ENCODE data around the gene PCDHGA3.
"Not testable (repeated sequence)": the region's sequence is repeated elsewhere in the genome, so short reads cannot be mapped to it uniquely, and the experiment has no call there.

PCDHGA3 gene

GRCh38 chr5:141346017-141346416 lies 2.4 kb downstream of the PCDHGA3 start:
- in situ Hi-C loops (cut with MboI; ENCODE audit: low sequenced_read_pairs): not testable (repeated sequence)

GRCh38 chr5:141349917-141350619 lies 6.4 kb downstream of the PCDHGA3 start, which contains the start of gene PCDHGB1:
Gene PCDHGB1, plus strand, starts transcription at chr5:141350099. Its CDS starts 162 bp downstream, at chr5:141350261.
- in situ Hi-C loops (cut with MboI; ENCODE audit: low sequenced_read_pairs): no loop called here

GRCh38 chr5:141351591-141351990 lies 8.0 kb downstream of the PCDHGA3 start:
- in situ Hi-C loops (cut with MboI; ENCODE audit: low sequenced_read_pairs): no loop called here

GRCh38 chr5:141354900-141355469 lies 11.4 kb downstream of the PCDHGA3 start, which contains the start of gene PCDHGA4:
Gene PCDHGA4, plus strand, starts transcription at chr5:141355021. Its CDS starts 87 bp downstream, at chr5:141355108.
- in situ Hi-C loops (cut with MboI; ENCODE audit: low sequenced_read_pairs): no loop called here

DNA sequence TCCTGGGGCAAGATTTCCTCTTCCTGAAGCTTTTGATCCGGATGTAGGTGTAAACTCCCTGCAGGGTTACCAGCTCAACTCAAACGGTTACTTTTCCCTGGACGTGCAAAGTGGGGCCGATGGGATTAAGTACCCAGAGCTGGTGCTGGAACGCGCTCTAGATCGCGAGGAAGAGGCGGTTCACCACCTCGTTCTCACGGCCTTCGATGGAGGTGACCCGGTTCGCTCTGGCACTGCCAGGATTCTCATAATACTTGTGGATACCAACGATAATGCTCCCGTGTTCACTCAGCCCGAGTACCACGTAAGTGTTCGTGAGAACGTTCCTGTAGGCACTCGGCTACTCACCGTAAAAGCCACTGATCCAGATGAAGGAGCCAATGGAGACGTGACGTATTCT lies 12.0 kb downstream of the PCDHGA3 start:
- in situ Hi-C loops (cut with MboI; ENCODE audit: low sequenced_read_pairs): no loop called here

DNA sequence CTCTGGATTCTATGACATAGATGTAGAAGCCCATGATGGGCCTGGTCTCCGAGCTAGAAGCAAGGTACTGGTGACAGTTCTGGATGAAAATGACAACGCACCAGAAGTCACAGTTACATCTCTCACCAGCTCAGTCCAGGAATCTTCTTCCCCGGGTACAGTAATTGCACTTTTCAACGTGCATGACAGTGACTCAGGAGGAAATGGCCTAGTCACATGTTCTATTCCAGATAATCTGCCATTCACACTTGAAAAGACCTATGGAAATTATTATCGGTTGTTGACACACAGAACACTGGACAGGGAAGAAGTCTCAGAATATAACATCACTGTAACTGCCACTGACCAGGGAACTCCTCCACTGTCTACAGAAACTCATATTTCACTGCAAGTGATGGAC lies 12.5 kb downstream of the PCDHGA3 start:
- in situ Hi-C loops (cut with MboI; ENCODE audit: low sequenced_read_pairs): no loop called here

DNA sequence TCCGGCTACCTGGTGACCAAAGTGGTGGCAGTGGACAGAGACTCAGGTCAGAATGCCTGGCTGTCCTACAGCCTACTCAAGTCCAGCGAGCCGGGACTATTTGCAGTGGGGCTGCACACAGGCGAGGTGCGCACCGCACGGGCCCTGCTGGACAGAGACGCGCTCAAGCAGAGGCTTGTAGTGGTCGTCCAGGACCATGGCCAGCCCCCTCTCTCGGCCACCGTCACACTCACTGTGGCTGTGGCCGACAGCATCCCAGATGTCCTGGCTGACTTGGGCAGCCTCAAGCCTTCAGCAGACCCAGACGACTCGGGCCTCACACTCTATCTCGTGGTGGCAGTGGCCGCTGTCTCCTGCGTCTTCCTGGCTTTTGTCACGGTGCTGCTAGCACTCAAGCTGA lies 13.3 kb downstream of the PCDHGA3 start:
- in situ Hi-C loops (cut with MboI; ENCODE audit: low sequenced_read_pairs): no loop called here

DNA sequence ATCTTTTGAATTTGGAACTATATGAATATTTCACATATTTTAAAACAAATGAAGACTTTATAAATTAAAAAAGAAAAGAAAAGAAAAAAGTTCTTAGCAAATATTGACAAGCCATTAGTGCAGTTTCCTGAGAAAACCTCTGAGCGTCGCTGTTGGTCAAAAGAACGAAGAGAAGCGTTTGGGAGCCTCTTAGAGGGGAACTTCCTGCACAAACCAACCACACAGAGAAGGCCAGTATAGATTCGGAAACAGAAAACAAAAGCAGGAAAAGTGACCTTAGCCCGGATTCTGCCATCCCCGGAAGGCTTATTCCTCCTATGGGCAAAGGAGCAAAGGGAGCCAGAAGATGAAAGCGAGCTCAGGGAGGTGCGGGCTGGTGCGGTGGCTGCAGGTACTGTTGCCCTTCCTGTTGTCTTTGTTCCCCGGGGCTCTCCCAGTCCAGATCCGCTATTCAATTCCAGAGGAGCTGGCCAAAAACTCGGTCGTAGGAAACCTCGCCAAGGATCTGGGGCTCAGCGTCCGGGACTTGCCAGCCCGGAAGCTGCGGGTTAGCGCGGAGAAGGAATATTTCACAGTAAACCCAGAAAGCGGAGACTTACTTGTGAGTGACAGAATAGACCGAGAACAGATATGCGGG lies 16.3 kb downstream of the PCDHGA3 start, which contains the start of gene PCDHGB2:
PCDHGB2 (plus strand) TSS at position 205 of the 637 bp plus-strand sequence; CDS start at position 347, 142 bp downstream.
- in situ Hi-C loops (cut with MboI; ENCODE audit: low sequenced_read_pairs): no loop called here

DNA sequence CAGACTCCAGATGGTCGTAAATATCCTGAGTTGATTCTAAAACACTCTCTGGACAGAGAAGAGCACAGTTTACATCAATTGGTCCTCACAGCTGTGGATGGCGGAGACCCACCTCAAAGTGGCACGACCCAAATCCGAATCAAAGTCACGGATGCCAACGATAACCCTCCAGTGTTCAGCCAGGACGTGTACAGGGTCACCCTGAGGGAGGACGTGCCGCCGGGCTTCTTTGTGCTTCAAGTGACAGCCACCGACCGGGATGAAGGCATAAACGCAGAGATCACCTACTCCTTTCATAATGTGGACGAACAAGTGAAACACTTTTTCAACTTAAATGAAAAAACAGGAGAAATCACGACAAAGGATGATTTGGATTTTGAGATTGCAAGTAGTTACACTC lies 17.1 kb downstream of the PCDHGA3 start:
- in situ Hi-C loops (cut with MboI; ENCODE audit: low sequenced_read_pairs): no loop called here

- in situ Hi-C loops (cut with MboI; ENCODE audit: low sequenced_read_pairs): no loop called here
These were observed 19.1 kb downstream of the PCDHGA3 start for GRCh38 chr5:141362719-141363118.

- in situ Hi-C loops (cut with MboI; ENCODE audit: low sequenced_read_pairs): no loop called here
These were observed 20.5 kb downstream of the PCDHGA3 start, which contains the start of gene PCDHGA5 for GRCh38 chr5:141363952-141364660. Gene PCDHGA5, plus strand, starts transcription at chr5:141364162. Its CDS starts 169 bp downstream, at chr5:141364331.

DNA sequence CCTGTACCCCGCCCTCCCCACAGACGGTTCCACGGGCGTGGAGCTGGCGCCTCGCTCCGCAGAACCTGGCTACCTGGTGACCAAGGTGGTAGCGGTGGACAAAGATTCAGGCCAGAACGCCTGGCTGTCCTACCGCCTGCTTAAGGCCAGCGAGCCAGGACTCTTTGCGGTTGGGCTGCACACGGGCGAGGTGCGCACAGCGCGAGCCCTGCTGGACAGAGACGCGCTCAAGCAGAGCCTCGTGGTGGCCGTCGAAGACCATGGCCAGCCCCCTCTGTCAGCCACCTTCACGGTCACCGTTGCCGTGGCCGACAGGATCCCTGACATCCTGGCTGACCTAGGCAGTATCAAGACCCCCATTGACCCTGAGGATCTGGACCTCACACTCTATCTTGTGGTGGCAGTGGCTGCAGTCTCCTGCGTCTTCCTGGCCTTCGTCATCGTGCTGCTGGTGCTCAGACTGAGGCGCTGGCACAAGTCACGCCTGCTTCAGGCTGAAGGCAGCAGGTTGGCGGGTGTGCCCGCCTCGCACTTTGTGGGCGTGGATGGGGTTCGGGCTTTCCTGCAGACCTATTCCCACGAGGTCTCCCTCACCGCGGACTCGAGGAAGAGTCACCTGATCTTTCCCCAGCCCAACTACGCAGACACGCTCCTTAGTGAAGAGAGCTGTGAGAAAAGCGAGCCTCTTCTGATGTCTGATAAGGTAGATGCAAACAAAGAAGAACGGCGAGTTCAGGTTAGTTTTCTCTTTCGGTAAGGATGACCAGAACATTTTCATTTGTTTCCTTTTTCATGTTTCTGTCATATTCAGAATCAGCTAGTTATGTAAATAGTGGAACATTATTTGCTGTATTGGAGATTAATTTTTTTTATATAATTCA lies 22.6 kb downstream of the PCDHGA3 start:
- in situ Hi-C loops (cut with MboI; ENCODE audit: low sequenced_read_pairs): no loop called here

GRCh38 chr5:141369994-141370848 lies 26.6 kb downstream of the PCDHGA3 start, which contains the start of gene PCDHGB3:
Gene PCDHGB3, plus strand, starts transcription at chr5:141370242. Its CDS starts 153 bp downstream, at chr5:141370395.
- in situ Hi-C loops (cut with MboI; ENCODE audit: low sequenced_read_pairs): no loop called here

DNA sequence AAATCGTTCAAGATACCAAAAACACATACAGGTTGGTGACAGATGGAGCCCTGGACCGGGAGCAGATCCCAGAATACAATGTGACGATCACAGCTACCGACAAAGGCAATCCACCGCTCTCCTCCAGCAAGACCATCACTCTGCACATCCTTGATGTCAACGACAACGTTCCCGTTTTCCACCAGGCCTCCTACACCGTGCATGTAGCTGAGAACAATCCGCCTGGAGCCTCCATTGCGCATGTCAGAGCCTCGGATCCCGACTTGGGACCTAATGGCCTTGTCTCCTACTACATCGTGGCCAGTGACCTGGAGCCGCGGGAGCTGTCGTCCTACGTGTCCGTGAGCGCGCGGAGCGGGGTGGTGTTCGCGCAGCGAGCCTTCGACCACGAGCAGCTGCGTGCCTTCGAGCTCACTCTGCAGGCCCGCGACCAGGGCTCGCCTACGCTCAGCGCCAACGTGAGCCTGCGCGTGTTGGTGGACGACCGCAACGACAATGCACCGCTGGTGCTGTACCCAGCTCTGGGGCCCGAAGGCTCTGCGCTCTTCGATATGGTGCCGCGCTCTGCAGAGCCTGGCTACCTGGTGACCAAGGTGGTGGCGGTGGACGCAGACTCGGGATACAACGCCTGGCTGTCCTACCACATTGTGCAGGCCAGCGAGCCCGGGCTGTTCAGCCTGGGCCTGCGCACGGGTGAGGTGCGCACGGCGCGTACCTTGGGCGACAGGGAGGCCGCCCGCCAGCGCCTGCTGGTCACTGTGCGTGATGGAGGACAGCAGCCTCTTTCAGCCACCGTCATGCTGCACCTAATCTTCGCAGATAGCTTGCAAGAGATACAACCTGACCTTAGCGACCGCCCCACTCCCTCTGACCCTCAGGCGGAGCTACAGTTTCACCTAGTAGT lies 28.2 kb downstream of the PCDHGA3 start:
- in situ Hi-C loops (cut with MboI; ENCODE audit: low sequenced_read_pairs): no loop called here

GRCh38 chr5:141373673-141374317 lies 30.2 kb downstream of the PCDHGA3 start, which contains the start of gene PCDHGA6:
Gene PCDHGA6, plus strand, starts transcription at chr5:141373891. Its CDS starts 193 bp downstream, at chr5:141374084.
- in situ Hi-C loops (cut with MboI; ENCODE audit: low sequenced_read_pairs): no loop called here

- in situ Hi-C loops (cut with MboI; ENCODE audit: low sequenced_read_pairs): no loop called here
These were observed 31.0 kb downstream of the PCDHGA3 start for GRCh38 chr5:141374627-141375026.

DNA sequence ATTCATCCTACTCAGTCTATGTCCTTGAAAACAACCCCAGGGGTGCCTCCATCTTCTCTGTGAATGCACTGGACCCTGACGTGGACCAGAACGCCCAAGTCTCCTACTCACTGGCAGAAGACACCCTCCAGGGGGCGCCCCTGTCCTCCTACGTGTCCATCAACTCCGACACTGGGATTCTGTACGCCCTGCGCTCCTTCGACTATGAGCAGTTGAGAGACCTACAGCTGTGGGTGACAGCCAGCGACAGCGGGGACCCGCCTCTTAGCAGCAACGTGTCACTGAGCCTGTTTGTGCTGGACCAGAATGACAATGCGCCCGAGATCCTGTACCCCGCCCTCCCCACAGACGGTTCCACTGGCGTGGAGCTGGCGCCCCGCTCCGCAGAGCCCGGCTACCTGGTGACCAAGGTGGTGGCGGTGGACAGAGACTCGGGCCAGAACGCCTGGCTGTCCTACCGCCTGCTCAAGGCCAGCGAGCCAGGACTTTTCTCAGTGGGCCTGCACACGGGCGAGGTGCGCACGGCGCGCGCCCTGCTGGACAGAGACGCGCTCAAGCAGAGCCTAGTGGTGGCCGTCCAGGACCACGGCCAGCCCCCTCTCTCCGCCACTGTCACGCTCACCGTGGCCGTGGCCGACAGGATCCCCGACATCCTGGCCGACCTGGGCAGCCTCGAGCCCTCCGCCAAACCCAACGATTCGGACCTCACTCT lies 32.0 kb downstream of the PCDHGA3 start:
- in situ Hi-C loops (cut with MboI; ENCODE audit: low sequenced_read_pairs): not testable (repeated sequence)
